HL-60 (cell line): ENCODE data around the gene RPS14.

Experiments used
- CTCF ChIP-seq: IDR thresholded peaks from one replicate; pipeline ENCODE4 v1.5.1; 2011; ENCODE audit warnings: low read length, control low read depth, inconsistent platforms; ENCODE audit not compliant: insufficient read depth
- POLR2AphosphoS5 ChIP-seq: IDR thresholded peaks from 2 replicates; pipeline ENCODE4 v1.6.1; 2012; ENCODE audit warnings: low read depth
- REST ChIP-seq: IDR thresholded peaks from 2 replicates; pipeline ENCODE4 v1.6.1; 2012; ENCODE audit warnings: low read depth; ENCODE audit not compliant: insufficient replicate concordance

GRCh38 chr5:150451594-150451993 lies 2.1 kb upstream of the RPS14 start:
- no peak for TF ChIP-seq POLR2AphosphoS5
- TF ChIP-seq CTCF: no peak
- no peak for TF ChIP-seq REST
